ENCODE data around the gene TEX14.
A peak's percentile ranks its signal among the peaks of the same experiment; 100 is the strongest.
"Not testable (repeated sequence)": the region's sequence is repeated elsewhere in the genome, so short reads cannot be mapped to it uniquely, and the experiment has no call there.

Gene TEX14

DNA sequence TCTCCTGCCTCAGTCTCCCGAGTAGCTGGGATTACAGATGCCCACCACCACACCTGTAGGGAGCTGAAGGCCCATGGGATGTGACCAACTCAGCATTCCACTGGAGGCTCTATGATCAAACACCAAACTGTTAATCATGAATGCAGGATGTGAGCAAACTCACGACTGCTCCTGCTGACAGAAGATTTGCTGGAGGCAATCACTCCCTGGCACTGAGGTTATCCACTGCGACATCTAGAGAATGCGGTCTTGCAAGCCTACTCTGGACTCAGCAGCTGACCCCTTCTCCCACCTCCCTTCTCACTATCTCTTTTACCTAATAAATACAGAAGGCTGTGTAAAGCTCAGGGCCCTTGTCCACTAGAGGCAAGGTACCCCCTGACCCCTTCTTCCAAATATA is 4.9 kb downstream of the TEX14 start:
- DNase-seq = no peak

GRCh38 chr17:58684462-58684861 is 7.4 kb downstream of the TEX14 start:
- DNase-seq = not testable (repeated sequence)

DNA sequence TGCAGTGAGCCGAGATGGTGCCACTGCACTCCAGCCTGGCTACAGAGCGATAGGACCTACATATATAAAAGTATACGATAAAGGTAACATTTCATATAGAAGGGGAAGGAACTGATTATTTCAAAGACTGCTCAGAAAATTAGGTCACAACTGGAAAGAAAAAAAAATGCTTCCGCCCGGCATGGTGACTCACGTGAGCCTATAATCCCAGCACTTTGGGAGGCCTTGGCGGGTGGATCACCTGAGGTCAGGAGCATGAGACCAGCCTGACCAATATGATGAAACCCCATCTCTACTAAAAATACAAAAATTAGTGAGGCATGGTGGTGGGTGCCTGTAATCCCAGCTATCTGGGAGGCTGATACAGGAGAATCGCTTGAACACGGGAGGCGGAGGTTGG is 7.8 kb downstream of the TEX14 start:
- no peak for DNase-seq

- no peak for DNase-seq
Measured at GRCh38 chr17:58680038-58680369, 11.8 kb downstream of the TEX14 start.

- peak; percentile 67 for DNase-seq
Measured at GRCh38 chr17:58679263-58680037, 12.4 kb downstream of the TEX14 start.

DNA sequence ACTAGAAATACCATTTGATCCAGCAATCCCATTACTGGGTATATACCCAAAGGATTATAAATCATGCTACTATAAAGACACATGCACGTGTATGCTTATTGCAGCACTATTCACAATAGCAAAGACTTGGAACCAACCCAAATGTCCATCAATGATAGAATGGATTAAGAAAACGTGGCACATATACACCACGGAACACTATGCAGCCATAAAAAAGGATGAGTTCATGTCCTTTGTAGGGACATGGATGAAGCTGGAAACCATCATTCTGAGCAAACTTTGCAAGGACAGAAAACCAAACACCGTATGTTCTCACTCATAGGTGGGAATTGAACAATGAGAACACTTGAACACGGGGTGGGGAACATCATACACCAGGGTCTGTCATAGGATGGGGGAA is 13.6 kb downstream of the TEX14 start:
- DNase-seq = not testable (repeated sequence)

- DNase-seq = no peak
Measured at GRCh38 chr17:58677194-58677880, 14.5 kb downstream of the TEX14 start.

DNA sequence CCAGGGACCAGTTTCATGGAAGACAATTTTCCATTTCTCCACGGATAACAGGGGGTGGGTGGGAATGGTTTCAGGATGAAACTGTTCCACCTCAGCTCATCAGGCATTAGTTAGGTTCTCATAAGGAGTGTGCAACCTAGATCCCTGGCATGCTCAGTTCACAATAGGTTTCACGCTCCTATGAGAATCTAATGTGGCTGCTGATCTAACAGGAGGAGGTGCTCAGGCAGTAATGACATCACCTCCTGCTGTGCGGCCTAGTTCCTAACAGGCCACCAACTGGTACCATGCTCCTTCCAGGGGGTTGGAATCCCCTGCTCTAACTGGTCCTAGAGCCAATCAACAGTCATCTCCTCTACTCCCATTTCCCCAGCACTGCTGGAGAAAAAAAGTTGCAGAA is 19.9 kb downstream of the TEX14 start:
- no peak for DNase-seq

GRCh38 chr17:58669853-58670252 is 22.0 kb downstream of the TEX14 start:
- DNase-seq = peak; percentile 9

DNA sequence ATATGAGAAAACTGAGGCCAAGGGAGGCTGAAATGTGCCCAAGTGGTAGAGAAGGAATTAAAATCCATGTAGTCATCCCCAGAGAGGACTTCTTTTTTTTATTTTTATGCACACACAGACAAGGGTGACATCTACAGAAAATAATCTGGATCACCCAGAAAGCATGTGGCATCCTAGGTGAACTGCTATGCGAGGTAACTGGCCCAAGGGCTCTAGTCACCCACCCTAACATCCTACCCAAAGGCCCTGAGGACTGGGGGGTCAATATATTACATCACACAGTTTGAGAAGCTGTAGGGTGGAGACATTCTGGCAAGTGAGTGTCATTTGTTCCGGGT is 23.3 kb downstream of the TEX14 start:
- DNase-seq = no peak

- DNase-seq = no peak
Measured at GRCh38 chr17:58667934-58668597, 23.8 kb downstream of the TEX14 start.

GRCh38 chr17:58666858-58667267 is 25.0 kb downstream of the TEX14 start:
- DNase-seq = peak; percentile 86

- DNase-seq = peak; percentile 10
Measured at GRCh38 chr17:58665946-58666857, 25.6 kb downstream of the TEX14 start.

DNA sequence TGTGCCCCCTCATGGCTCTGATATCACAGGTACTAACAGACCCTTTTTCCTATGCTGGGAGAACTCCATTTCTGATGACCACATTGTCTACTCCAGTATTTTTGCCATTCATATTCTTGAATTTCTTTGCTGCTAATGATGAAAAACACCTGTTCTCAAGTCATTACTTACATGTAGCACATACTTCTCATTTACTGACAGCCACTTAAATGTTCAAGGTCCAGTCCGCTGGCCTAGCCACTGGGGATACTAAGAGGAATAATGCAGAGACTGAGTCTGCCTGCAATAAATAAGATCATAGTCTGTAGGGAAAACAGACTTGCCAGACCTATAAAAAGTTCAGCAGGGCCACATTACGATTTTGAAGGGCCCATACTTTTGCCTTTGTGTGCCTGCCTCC is 27.5 kb downstream of the TEX14 start:
- no peak for DNase-seq

DNA sequence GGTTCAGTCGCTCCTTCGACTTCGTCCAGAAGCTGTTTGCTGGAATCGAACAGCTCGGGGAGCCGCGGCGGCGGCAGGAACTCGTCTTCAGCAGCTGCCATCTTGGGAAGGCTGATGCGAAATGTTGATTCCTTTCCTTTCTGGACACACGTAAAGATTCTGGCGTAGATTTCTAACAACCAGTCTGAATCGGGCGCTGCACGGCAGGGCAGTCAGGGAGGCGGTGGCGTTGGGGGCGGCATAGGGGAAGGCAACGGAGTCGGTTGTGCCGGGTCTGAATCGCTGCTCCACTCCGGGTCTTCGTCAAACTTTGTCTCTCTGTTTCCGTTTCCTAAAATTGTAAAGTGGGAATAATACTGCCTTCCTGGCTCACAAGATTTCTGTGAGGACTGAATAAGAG is 30.3 kb downstream of the TEX14 start:
- no peak for DNase-seq

DNA sequence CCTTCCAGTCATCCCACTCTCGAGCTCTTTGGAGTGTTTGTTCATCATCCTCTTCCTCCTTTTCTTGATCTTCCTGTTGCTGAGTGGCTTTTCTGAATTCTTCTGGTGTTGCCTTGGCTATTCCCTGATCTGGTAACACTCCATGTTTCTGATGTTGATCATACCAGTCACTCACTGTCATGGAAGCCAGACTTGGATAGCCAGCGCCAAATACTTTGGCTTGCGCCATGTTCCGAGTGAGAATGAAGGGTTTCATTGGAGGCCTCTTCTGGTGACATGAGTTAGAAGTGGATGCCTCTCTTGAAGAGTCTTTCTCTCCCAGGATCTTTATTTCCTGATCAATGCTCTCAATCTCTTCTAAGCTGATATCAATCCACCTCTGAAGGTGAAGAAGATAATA is 31.2 kb downstream of the TEX14 start:
- no peak for DNase-seq

- not testable (repeated sequence) for DNase-seq
Measured at GRCh38 chr17:58659714-58660084, 32.1 kb downstream of the TEX14 start.

- peak; percentile 96 for DNase-seq
Measured at GRCh38 chr17:58658804-58659713, 32.8 kb downstream of the TEX14 start.

GRCh38 chr17:58657962-58658803 is 33.7 kb downstream of the TEX14 start:
- not testable (repeated sequence) for DNase-seq

DNA sequence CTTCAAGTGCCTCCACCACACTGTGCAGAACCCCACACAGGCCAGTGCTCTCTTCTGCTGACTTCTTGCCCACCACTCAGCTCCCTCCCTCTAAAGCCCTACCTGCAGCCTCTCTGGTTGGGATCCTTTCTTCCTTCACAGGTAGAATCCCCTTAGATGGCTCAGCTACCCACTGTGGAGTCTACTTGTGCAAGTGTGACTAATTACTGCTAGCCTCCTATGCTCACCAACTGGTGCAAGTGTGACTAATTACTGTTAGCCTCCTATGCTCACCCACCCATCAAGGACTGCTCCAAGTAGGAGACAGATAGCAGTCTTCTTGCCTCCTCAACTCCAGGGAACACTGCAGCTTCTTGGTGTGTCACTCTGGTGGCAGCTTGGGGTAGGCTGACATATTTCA is 43.6 kb downstream of the TEX14 start:
- no peak for DNase-seq

GRCh38 chr17:58643147-58643546 is 48.7 kb downstream of the TEX14 start:
- DNase-seq = no peak

Measured in hematopoietic multipotent progenitor cell treated with erythropoietin and hydrocortisone succinate and interleukin-3 and kit ligand, for 6 days (in vitro differentiated cells).